ENCODE measurements around the gene CLMN.

Gene CLMN, protein sequence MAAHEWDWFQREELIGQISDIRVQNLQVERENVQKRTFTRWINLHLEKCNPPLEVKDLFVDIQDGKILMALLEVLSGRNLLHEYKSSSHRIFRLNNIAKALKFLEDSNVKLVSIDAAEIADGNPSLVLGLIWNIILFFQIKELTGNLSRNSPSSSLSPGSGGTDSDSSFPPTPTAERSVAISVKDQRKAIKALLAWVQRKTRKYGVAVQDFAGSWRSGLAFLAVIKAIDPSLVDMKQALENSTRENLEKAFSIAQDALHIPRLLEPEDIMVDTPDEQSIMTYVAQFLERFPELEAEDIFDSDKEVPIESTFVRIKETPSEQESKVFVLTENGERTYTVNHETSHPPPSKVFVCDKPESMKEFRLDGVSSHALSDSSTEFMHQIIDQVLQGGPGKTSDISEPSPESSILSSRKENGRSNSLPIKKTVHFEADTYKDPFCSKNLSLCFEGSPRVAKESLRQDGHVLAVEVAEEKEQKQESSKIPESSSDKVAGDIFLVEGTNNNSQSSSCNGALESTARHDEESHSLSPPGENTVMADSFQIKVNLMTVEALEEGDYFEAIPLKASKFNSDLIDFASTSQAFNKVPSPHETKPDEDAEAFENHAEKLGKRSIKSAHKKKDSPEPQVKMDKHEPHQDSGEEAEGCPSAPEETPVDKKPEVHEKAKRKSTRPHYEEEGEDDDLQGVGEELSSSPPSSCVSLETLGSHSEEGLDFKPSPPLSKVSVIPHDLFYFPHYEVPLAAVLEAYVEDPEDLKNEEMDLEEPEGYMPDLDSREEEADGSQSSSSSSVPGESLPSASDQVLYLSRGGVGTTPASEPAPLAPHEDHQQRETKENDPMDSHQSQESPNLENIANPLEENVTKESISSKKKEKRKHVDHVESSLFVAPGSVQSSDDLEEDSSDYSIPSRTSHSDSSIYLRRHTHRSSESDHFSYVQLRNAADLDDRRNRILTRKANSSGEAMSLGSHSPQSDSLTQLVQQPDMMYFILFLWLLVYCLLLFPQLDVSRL

GRCh38 chr14:95319312-95320077, at the start of gene CLMN:
CLMN (minus strand) TSS chr14:95319908; CDS start chr14:95319792, 116 bp downstream.
- peak; percentile 10 for DNase-seq (ENCODE audit: low spot score)

- DNase-seq (ENCODE audit: low spot score), result no peak
Measured at GRCh38 chr14:95365401-95365800, 45.7 kb upstream of the CLMN start.

- no peak for DNase-seq (ENCODE audit: low spot score)
Measured at GRCh38 chr14:95364481-95365209, 44.9 kb upstream of the CLMN start.

DNA sequence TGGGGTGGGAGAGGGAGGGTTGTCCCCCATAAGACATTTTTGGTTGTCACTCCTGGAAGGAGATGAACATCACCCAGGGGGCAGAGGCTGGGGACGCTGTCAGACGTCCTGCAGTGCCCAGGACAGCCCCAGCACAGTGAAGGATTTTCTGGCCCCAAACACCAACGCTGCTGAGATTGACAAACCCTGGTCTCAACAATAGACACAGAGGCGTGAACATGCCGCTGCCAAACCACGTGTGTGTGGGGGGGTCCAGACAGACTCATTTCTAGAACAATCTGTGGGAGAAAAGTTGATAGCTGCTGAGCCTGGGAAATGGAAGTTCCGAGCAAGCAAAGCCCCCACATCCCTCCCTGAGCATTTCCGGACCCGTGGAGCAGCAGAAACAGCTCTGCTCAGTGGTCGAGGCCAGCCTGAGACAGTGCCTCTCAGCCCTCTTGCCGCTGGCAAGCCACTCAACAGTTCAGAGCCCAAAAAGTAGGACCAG, 43.8 kb upstream of the CLMN start:
- DNase-seq (ENCODE audit: low spot score), result no peak

DNA sequence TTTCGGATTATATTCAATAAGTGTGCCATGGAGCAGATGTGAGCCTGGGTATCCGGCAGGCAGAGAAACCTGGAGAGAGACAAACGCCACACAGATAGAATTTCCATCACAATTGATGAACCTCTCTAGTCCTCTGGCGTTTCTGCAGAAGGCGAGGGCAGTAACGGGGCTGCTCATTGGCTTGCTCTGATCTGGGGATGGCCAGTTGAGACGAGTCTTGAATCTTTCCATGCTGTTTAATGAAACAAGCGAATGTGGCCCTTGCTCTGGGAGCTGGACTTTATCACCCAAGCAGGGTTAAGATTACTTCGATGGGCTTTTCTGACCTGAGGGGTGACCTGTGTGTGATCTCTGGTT, 42.4 kb upstream of the CLMN start:
- DNase-seq (ENCODE audit: low spot score), result no peak

GRCh38 chr14:95361373-95362137, 41.8 kb upstream of the CLMN start:
- peak; percentile 30 for DNase-seq (ENCODE audit: low spot score)

- no peak for DNase-seq (ENCODE audit: low spot score)
Measured at GRCh38 chr14:95360828-95361227, 41.1 kb upstream of the CLMN start.

DNA sequence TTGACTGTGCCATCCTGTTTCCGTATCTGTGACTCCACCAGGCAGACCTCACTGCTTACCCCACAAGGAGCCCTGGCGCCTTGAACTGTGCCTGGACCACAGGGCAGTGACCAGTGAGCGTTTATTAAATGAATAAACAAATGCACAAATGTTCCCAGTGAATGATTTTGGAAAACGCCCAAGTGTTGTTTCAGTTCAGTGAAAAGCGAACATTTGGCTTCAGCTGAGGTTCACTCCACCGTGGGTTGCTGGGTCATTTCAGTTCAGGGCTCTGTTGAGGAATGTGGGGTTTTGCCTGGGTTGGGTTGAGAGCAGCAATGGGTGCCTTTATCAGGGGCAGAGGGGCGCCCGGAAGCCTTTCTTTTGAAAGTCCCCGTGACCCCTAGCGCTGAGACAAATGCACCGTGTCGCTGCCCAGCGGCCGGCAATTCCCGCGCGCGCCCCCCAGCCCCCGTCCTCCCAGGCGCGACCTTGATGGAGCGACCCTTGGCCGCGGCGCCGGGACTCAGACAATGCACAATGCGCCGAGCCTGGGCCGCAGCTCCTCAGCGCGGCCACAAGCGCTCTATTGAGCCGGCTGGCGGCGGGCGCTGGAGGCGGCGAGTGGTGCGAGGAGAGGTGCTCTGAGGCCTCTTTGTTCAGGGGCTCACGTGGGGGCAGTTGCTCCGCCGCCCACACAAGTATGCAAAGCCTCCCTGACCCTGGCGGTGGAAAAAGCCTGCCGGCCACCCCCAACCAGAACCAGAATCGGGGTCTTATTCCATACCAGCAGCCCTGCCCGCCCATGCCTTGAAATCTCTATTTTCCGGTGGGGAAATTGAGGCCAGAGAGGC, 40.5 kb upstream of the CLMN start:
- no peak for DNase-seq (ENCODE audit: low spot score)

GRCh38 chr14:95356245-95356869, 36.6 kb upstream of the CLMN start:
- no peak for DNase-seq (ENCODE audit: low spot score)

DNA sequence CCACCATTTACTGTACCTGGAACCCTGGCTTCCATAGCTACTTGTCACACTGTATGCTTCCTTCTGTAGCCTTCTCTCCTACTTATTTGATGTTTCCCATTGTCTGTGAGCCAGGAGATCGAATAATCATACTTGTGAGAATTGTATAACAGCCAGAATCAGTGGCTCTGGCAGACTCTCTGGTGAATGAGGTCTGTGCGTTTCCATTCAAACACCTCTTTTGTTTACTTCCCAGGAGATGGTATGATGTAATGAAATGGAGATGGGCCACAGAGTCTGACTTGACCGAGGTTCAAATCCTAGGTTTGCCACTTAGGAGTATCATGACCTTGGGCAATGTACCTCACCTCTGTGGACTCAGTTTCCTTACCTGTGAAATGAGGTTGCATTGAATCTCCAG, 35.7 kb upstream of the CLMN start:
- DNase-seq (ENCODE audit: low spot score), result no peak

DNA sequence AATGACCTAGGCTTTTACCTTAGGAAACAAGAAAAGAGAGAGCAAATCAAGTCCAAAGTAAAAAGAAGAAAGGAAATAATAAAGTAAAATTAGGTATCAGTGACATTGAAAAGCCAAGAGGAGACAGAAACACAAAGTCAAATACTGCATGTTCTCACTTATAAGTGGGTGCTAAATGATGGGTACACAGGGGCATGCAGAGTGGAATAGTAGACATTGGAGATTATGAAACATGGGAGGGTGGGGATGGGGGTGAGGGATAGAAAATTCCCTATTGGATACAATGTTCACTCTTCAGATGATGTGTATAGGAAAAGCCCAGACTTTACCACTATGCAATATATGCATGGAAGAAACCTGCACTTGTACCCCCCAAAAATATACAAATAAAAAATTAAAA, 35.1 kb upstream of the CLMN start:
- no peak for DNase-seq (ENCODE audit: low spot score)

- no peak for DNase-seq (ENCODE audit: low spot score)
Measured at GRCh38 chr14:95353664-95354063, 34.0 kb upstream of the CLMN start.

- no peak for DNase-seq (ENCODE audit: low spot score)
Measured at GRCh38 chr14:95353007-95353406, 33.3 kb upstream of the CLMN start.

GRCh38 chr14:95352481-95352880, 32.8 kb upstream of the CLMN start:
- no peak for DNase-seq (ENCODE audit: low spot score)

DNA sequence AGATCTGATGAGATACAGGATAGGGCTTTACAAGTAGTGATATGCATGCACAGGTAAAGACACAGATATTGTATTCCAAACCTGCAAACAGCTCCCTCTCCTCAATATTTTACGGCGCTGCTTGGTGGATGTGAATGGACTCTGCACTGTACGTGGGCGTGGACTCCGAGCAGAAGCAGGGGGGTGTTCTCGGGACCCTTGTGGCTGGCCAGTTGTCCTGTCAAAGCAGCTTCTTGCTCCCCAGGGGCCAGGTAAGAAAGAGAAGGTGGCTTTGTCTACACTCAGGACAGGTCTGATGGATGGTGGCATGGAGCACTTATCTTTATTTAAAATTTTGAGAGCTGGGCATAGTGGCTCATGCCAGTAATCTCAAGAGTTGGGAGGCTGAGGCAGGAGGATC, 29.5 kb upstream of the CLMN start:
- DNase-seq (ENCODE audit: low spot score), result no peak

DNA sequence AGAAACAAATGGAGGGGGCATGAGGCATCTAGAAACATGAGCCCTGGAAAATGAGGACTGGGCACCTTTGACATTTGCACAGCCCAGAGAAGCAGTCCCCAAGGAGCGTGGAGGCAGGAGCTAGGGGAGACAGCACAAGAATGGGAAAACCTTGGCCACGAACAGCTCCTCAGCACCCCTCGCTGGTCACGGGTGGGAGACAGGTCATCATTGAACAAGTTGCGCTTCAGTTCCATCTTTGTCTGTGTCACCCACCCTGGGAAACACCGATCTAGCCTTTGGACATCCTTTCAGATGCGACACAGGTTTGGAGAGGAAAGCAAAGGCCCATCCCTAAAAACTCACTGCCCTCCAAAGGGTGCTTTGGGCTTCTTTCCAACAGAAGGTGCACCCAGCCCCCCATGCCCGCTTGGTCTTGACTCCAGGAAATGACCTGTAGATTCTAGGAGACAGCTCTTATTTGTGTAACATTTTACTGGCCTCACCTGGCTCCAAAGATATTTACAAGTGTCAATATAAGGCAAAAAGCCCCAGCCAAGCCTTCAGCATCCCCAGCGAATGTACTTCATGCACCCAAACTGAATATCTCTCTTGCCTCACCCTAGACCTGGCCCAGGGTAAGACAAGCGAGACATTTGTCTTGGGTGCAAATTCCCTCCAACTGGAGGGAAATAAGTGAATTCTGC, 28.8 kb upstream of the CLMN start:
- DNase-seq (ENCODE audit: low spot score), result no peak

GRCh38 chr14:95346820-95347219, 27.1 kb upstream of the CLMN start:
- no peak for DNase-seq (ENCODE audit: low spot score)

DNA sequence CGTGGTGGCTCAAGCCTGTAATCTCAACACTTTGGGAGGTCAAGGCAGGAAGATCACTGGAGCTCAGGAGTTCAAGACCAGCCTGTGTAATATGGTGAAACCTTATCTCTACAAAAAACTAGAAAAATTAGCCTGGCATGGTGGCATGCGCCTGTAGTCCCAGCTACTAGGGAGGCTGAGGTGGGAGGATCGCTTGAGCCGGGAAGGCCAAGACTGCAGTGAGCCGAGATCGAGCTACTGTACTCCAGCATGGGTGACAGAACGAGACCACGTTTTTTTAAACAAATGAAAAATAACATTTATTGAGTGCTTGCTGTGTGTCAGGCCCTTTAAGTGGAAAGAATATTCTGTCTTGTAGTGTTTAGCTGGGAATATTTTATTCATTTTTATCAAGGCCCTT, 26.6 kb upstream of the CLMN start:
- no peak for DNase-seq (ENCODE audit: low spot score)

DNA sequence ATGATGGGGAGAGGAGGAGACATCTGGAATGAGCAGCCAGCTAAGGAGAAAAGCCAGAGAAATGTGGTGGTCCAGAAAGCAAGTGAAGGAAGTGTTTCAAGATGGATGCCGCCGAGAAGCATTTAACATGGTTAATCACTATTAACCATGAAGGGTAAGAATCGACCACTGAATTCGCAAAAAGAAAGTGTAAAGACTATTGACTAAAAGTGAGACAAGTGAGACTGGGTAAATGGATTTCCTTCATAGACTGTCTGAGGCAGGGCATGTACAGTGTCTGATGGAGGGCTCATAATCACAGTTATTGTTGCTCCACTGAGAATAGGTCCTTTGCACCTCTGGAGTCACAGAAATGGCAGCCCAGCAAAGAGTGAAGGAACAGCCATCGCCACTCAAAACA, 25.3 kb upstream of the CLMN start:
- DNase-seq (ENCODE audit: low spot score), result no peak

Data from kidney capillary endothelial cell (primary cell).